ENCODE data around the gene LRCH4. TPM values are rescaled to one million over a fixed set of nuclear protein-coding genes. Genes with fewer than 3 reads are reported as not detected.

The LRCH4 gene
- total and polyA plus RNA-seq, 9 of the 15 experiments (the other 6 are each of a cell fraction or from before 2014, with no cell fraction given) = 0.06 to 63.3 (median 15.0) TPM

GRCh38 chr7:100611983-100612729 lies 26.2 kb upstream of the LRCH4 start, which contains the start of gene MOSPD3 (continued):
- TF ChIP-seq CREB1 (IDR thresholded peaks at IDR 0.05) (peak; percentile 72), CREB1 (CRISPR knock-in tag; IDR thresholded peaks at IDR 0.05) (peak; percentile 88), HCFC1 (IDR thresholded peaks at IDR 0.05; ENCODE audit: low read depth, low read length) (peak; percentile 41), IRF2 (CRISPR knock-in tag; IDR thresholded peaks at IDR 0.05) (no peak), MEIS2 (IDR thresholded peaks at IDR 0.05; ENCODE audit: partially characterized antibody) (peak; percentile 77), SP2 (IDR thresholded peaks at IDR 0.05; ENCODE audit: extremely low read depth, low read depth, low read length, poor library complexity, severe bottlenecking) (peak; percentile 60), SP1 (CRISPR knock-in tag; IDR thresholded peaks at IDR 0.05) (peak; percentile 89), MYBL2 (IDR thresholded peaks at IDR 0.05; ENCODE audit: low read depth) (no peak; the same call in 1 of the 2 replicates), MYBL2 (CRISPR knock-in tag; IDR thresholded peaks at IDR 0.05; ENCODE audit: borderline replicate concordance) (no peak), ZNF639 (CRISPR knock-in tag; conservative IDR thresholded peaks at IDR 0.05 in 1 of 2, IDR thresholded peaks at IDR 0.05 in 1 of 2) (0 out of 4 replicates have a peak, but pooled peaks of 1 of the 2 experiments have one; percentile 2), E2F6 (IDR thresholded peaks at IDR 0.05; ENCODE audit: borderline replicate concordance in 1 of 2, extremely low read depth in 1 of 2, insufficient read depth in 1 of 2, insufficient read length in 1 of 2, low read depth in 1 of 2, low read length in 1 of 2, poor library complexity in 1 of 2, severe bottlenecking in 1 of 2) (peak in 1 of 2 experiments; percentile 14), ZNF79 (CRISPR knock-in tag; IDR thresholded peaks at IDR 0.05; ENCODE audit: low read depth) (no peak), PHF20 (IDR thresholded peaks at IDR 0.05; ENCODE audit: partially characterized antibody) (peak; percentile 58), TARDBP (IDR thresholded peaks at IDR 0.05) (0 out of 2 replicates have a peak, but pooled peaks have one; percentile 43), POLR2A (conservative IDR thresholded peaks at IDR 0.05) (peak; percentile 97), ELF4 (CRISPR knock-in tag; IDR thresholded peaks at IDR 0.05) (0 out of 2 replicates have a peak, but pooled peaks have one; percentile 47), RFX5 (IDR thresholded peaks at IDR 0.05; ENCODE audit: low read depth, low read length) (peak; percentile 80)

Data from K562 (cell line).